ENCODE data around the gene TC2N.
A peak's percentile ranks its signal among the peaks of the same experiment; 100 is the strongest.
"Not testable (repeated sequence)": the region's sequence is repeated elsewhere in the genome, so short reads cannot be mapped to it uniquely, and the experiment has no call there.

TC2N gene

GRCh38 chr14:91845056-91845455 is 22.3 kb downstream of the TC2N start:
- not testable (repeated sequence) for H3K27ac Mint-ChIP-seq; H3K27me3 Mint-ChIP-seq (ENCODE audit: low read depth); H3K4me1 Mint-ChIP-seq (ENCODE audit: low read depth); H3K9me3 Mint-ChIP-seq; H3K4me3 Mint-ChIP-seq; DNase-seq (ENCODE audit: low spot score)
- H3K36me3 Mint-ChIP-seq (ENCODE audit: low read depth), result peaks cover 73% of the 10 kb centered on the region

- H3K27ac Mint-ChIP-seq, result no peak overlapping the region
- H3K36me3 Mint-ChIP-seq (ENCODE audit: low read depth), result peaks cover 76% of the 10 kb centered on the region
- no peaks in the 10 kb centered on the region for H3K27me3 Mint-ChIP-seq (ENCODE audit: low read depth)
- H3K4me1 Mint-ChIP-seq (ENCODE audit: low read depth), result peaks cover 13% of the 10 kb centered on the region
- DNase-seq (ENCODE audit: low spot score), result no peak
- H3K9me3 Mint-ChIP-seq, result no peaks in the 10 kb centered on the region
- no peak overlapping the region for H3K4me3 Mint-ChIP-seq
Measured at GRCh38 chr14:91844029-91844428, 23.3 kb downstream of the TC2N start.

GRCh38 chr14:91843437-91843836 is 23.9 kb downstream of the TC2N start:
- Mint-ChIP-seq H3K36me3 (ENCODE audit: low read depth) (peaks cover 77% of the 10 kb centered on the region), H3K9me3 (no peaks in the 10 kb centered on the region), H3K4me3 (no peak overlapping the region), H3K27me3 (ENCODE audit: low read depth) (no peaks in the 10 kb centered on the region), H3K27ac (no peak overlapping the region), H3K4me1 (ENCODE audit: low read depth) (peaks cover 18% of the 10 kb centered on the region)
- DNase-seq (ENCODE audit: low spot score), result no peak

GRCh38 chr14:91841065-91841464 is 26.3 kb downstream of the TC2N start:
- H3K9me3 Mint-ChIP-seq, result no peaks in the 10 kb centered on the region
- peaks cover 32% of the 10 kb centered on the region for H3K4me1 Mint-ChIP-seq (ENCODE audit: low read depth)
- no peak for DNase-seq (ENCODE audit: low spot score)
- peaks cover 77% of the 10 kb centered on the region for H3K36me3 Mint-ChIP-seq (ENCODE audit: low read depth)
- peaks cover 3% of the 10 kb centered on the region for H3K27me3 Mint-ChIP-seq (ENCODE audit: low read depth)
- H3K4me3 Mint-ChIP-seq, result no peak overlapping the region
- no peak overlapping the region for H3K27ac Mint-ChIP-seq

GRCh38 chr14:91839749-91840148 is 27.6 kb downstream of the TC2N start:
- Mint-ChIP-seq H3K27me3 (ENCODE audit: low read depth) (peaks cover 10% of the 10 kb centered on the region), H3K27ac (no peak overlapping the region), H3K9me3 (no peaks in the 10 kb centered on the region), H3K4me3 (no peak overlapping the region), H3K4me1 (ENCODE audit: low read depth) (peaks cover 40% of the 10 kb centered on the region), H3K36me3 (ENCODE audit: low read depth) (peaks cover 81% of the 10 kb centered on the region)
- DNase-seq (ENCODE audit: low spot score), result no peak

- H3K27ac Mint-ChIP-seq, result no peak overlapping the region
- no peak for DNase-seq (ENCODE audit: low spot score)
- peaks cover 48% of the 10 kb centered on the region for H3K4me1 Mint-ChIP-seq (ENCODE audit: low read depth)
- H3K4me3 Mint-ChIP-seq, result peak overlapping the region; percentile 84
- peaks cover 77% of the 10 kb centered on the region for H3K36me3 Mint-ChIP-seq (ENCODE audit: low read depth)
- no peaks in the 10 kb centered on the region for H3K9me3 Mint-ChIP-seq
- peaks cover 14% of the 10 kb centered on the region for H3K27me3 Mint-ChIP-seq (ENCODE audit: low read depth)
Measured at GRCh38 chr14:91837076-91837475, 30.3 kb downstream of the TC2N start.

- Mint-ChIP-seq H3K36me3 (ENCODE audit: low read depth) (peaks cover 72% of the 10 kb centered on the region), H3K27ac (peak overlapping the region; percentile 9), H3K9me3 (no peaks in the 10 kb centered on the region), H3K27me3 (ENCODE audit: low read depth) (peaks cover 14% of the 10 kb centered on the region), H3K4me3 (peak overlapping the region; percentile 84), H3K4me1 (ENCODE audit: low read depth) (peaks cover 48% of the 10 kb centered on the region)
- DNase-seq (ENCODE audit: low spot score), result peak; percentile 64
Measured at GRCh38 chr14:91835920-91836843, 31.2 kb downstream of the TC2N start.

- Mint-ChIP-seq H3K4me1 (ENCODE audit: low read depth) (peaks cover 48% of the 10 kb centered on the region), H3K27me3 (ENCODE audit: low read depth) (peaks cover 14% of the 10 kb centered on the region), H3K36me3 (ENCODE audit: low read depth) (peaks cover 68% of the 10 kb centered on the region), H3K4me3 (peak overlapping the region; percentile 47), H3K9me3 (no peaks in the 10 kb centered on the region), H3K27ac (no peak overlapping the region)
- no peak for DNase-seq (ENCODE audit: low spot score)
Measured at GRCh38 chr14:91835197-91835919, 32.0 kb downstream of the TC2N start.

GRCh38 chr14:91834571-91834970 is 32.8 kb downstream of the TC2N start:
- Mint-ChIP-seq H3K36me3 (ENCODE audit: low read depth) (peaks cover 68% of the 10 kb centered on the region), H3K4me3 (no peak overlapping the region), H3K27ac (no peak overlapping the region), H3K4me1 (ENCODE audit: low read depth) (peaks cover 51% of the 10 kb centered on the region), H3K9me3 (no peaks in the 10 kb centered on the region), H3K27me3 (ENCODE audit: low read depth) (peaks cover 14% of the 10 kb centered on the region)
- no peak for DNase-seq (ENCODE audit: low spot score)

- H3K4me3 Mint-ChIP-seq, result no peak overlapping the region
- no peaks in the 10 kb centered on the region for H3K9me3 Mint-ChIP-seq
- DNase-seq (ENCODE audit: low spot score), result no peak
- no peak overlapping the region for H3K27ac Mint-ChIP-seq
- peaks cover 36% of the 10 kb centered on the region for H3K4me1 Mint-ChIP-seq (ENCODE audit: low read depth)
- H3K36me3 Mint-ChIP-seq (ENCODE audit: low read depth), result peaks cover 58% of the 10 kb centered on the region
- H3K27me3 Mint-ChIP-seq (ENCODE audit: low read depth), result peaks cover 12% of the 10 kb centered on the region
Measured at GRCh38 chr14:91831337-91831736, 36.0 kb downstream of the TC2N start.

- Mint-ChIP-seq H3K27me3 (ENCODE audit: low read depth) (peaks cover 12% of the 10 kb centered on the region), H3K4me3 (no peak overlapping the region), H3K27ac (no peak overlapping the region)
Measured at GRCh38 chr14:91830777-91831176, 36.6 kb downstream of the TC2N start.

GRCh38 chr14:91829511-91829910 is 37.8 kb downstream of the TC2N start:
- Mint-ChIP-seq H3K4me1 (ENCODE audit: low read depth) (peaks cover 32% of the 10 kb centered on the region), H3K27me3 (ENCODE audit: low read depth) (peaks cover 2% of the 10 kb centered on the region), H3K27ac (peak overlapping the region; percentile 3), H3K9me3 (no peaks in the 10 kb centered on the region), H3K4me3 (no peak overlapping the region), H3K36me3 (ENCODE audit: low read depth) (peaks cover 58% of the 10 kb centered on the region)
- no peak for DNase-seq (ENCODE audit: low spot score)

More at GRCh38 chr14:91830777-91831176, 36.6 kb downstream of the TC2N start:
- Mint-ChIP-seq H3K9me3 (no peaks in the 10 kb centered on the region), H3K4me1 (ENCODE audit: low read depth) (peaks cover 36% of the 10 kb centered on the region), H3K36me3 (ENCODE audit: low read depth) (peaks cover 60% of the 10 kb centered on the region)
- no peak for DNase-seq (ENCODE audit: low spot score)

GRCh38 chr14:91827746-91828145 is 39.6 kb downstream of the TC2N start:
- H3K4me1 Mint-ChIP-seq (ENCODE audit: low read depth), result peaks cover 25% of the 10 kb centered on the region
- H3K9me3 Mint-ChIP-seq, result no peaks in the 10 kb centered on the region
- H3K27me3 Mint-ChIP-seq (ENCODE audit: low read depth), result no peaks in the 10 kb centered on the region
- H3K36me3 Mint-ChIP-seq (ENCODE audit: low read depth), result peaks cover 58% of the 10 kb centered on the region
- no peak overlapping the region for H3K4me3 Mint-ChIP-seq
- H3K27ac Mint-ChIP-seq, result no peak overlapping the region
- no peak for DNase-seq (ENCODE audit: low spot score)
